Medulla oblongata (tissue), 1 donor: ENCODE results near the gene SPESP1.
"Not testable (repeated sequence)": the region's sequence is repeated elsewhere in the genome, so short reads cannot be mapped to it uniquely, and the experiment has no call there.

ENCODE experiments used
- DNase-seq: peaks from one replicate; pipeline ENCODE4 v3.0.0-alpha.2; 2015; ENCODE audit errors: extremely low spot score

SPESP1 gene

GRCh38 chr15:68963719-68964118, 33.4 kb downstream of the SPESP1 start:
- not testable (repeated sequence) for DNase-seq

GRCh38 chr15:68966996-68967395, 36.7 kb downstream of the SPESP1 start:
- DNase-seq = no peak

- DNase-seq = no peak
Measured at GRCh38 chr15:68967948-68968347, 37.6 kb downstream of the SPESP1 start.

GRCh38 chr15:68969298-68969697, 39.0 kb downstream of the SPESP1 start:
- DNase-seq = no peak

GRCh38 chr15:68972201-68973065, 42.1 kb downstream of the SPESP1 start:
- no peak for DNase-seq

- not testable (repeated sequence) for DNase-seq
Measured at GRCh38 chr15:68975651-68976160, 45.4 kb downstream of the SPESP1 start.

GRCh38 chr15:68977426-68977825, 47.1 kb downstream of the SPESP1 start:
- not testable (repeated sequence) for DNase-seq

GRCh38 chr15:68979006-68979405, 48.7 kb downstream of the SPESP1 start:
- DNase-seq = no peak

- no peak for DNase-seq
Measured at GRCh38 chr15:68979816-68980215, 49.5 kb downstream of the SPESP1 start.

GRCh38 chr15:68980786-68981185, 50.5 kb downstream of the SPESP1 start:
- DNase-seq = no peak

GRCh38 chr15:68981941-68982340, 51.6 kb downstream of the SPESP1 start:
- DNase-seq = no peak

- no peak for DNase-seq
Measured at GRCh38 chr15:68982976-68983563, 52.7 kb downstream of the SPESP1 start.

GRCh38 chr15:68983961-68984481, 53.7 kb downstream of the SPESP1 start:
- no peak for DNase-seq

GRCh38 chr15:68984586-68984985, 54.3 kb downstream of the SPESP1 start:
- DNase-seq = no peak

- no peak for DNase-seq
Measured at GRCh38 chr15:68985361-68985891, 55.1 kb downstream of the SPESP1 start.

- DNase-seq = no peak
Measured at GRCh38 chr15:68986322-68986721, 56.0 kb downstream of the SPESP1 start.

- DNase-seq = no peak
Measured at GRCh38 chr15:68987120-68987519, 56.8 kb downstream of the SPESP1 start.

- no peak for DNase-seq
Measured at GRCh38 chr15:68987676-68988075, 57.4 kb downstream of the SPESP1 start.

- DNase-seq = no peak
Measured at GRCh38 chr15:68989541-68990230, 59.4 kb downstream of the SPESP1 start.

- no peak for DNase-seq
Measured at GRCh38 chr15:68990231-68990991, 60.1 kb downstream of the SPESP1 start.

- no peak for DNase-seq
Measured at GRCh38 chr15:68990992-68991500, 60.7 kb downstream of the SPESP1 start.
